ENCODE data around the gene OR14A16. TPM values are rescaled to one million over a fixed set of nuclear protein-coding genes. Genes with fewer than 3 reads are reported as not detected.

OR14A16 gene
- total RNA-seq, 1 donor from 2014 or later, result not detected

DNA sequence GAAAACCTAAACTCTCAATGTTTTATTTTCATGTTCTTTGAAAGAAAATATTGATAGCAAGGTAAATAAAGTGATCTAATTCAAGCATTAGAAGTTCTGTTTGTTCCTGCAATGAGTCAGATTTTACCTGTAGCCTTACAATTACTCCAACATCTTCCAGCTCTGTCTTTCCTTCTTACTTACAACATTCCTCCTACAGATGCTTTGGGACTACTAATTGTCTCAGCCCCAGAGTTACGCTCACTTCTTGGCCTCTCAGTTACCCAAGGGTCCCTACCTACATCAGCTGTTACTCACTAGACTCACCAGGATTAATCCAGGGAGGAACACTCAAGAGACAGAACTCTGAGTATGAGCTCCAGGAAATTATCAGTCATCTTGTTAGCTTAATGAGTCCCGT is 26.4 kb downstream of the OR14A16 start:
- no peak for DNase-seq (ENCODE audit: extremely low read depth, low read depth, low spot score)

GRCh38 chr1:247769603-247770002 is 54.3 kb downstream of the OR14A16 start:
- no peak for DNase-seq (ENCODE audit: extremely low read depth, low read depth, low spot score)

Other genes with a start within 250 kb of the OR14A16 start
- gene OR2G2, start 235.8 kb downstream of the OR14A16 start, total RNA-seq, result not detected in 2 replicates
- gene OR2G3, start 218.5 kb downstream of the OR14A16 start, total RNA-seq, result not detected in 2 replicates
- not detected in 2 replicates for gene OR13G1, start 144.4 kb downstream of the OR14A16 start, total RNA-seq
- gene OR6F1, start 107.5 kb downstream of the OR14A16 start, total RNA-seq, result not detected in 2 replicates
- gene OR14K1, start 85.5 kb downstream of the OR14A16 start, total RNA-seq, result not detected in 2 replicates
- not detected in 2 replicates for gene OR14A2, start 76.0 kb downstream of the OR14A16 start, total RNA-seq
- gene OR1C1, start 63.6 kb downstream of the OR14A16 start, total RNA-seq, result not detected in 2 replicates
- not detected in 2 replicates for gene OR11L1, start 17.8 kb upstream of the OR14A16 start, total RNA-seq
- 2.4 and 3.0 TPM in 2 replicates for gene TRIM58, start 33.1 kb upstream of the OR14A16 start, total RNA-seq
- 0.58 TPM in 1 of 2 replicates, not detected in the other for gene OR2W3, start 71.5 kb upstream of the OR14A16 start, total RNA-seq
- gene OR2T8, start 96.1 kb upstream of the OR14A16 start, total RNA-seq, result not detected in 2 replicates
- gene OR2AJ1, start 100.8 kb upstream of the OR14A16 start, total RNA-seq, result not detected in 2 replicates
- not detected in 2 replicates for gene OR2L8, start 124.7 kb upstream of the OR14A16 start, total RNA-seq
- not detected in 2 replicates for gene OR2AK2, start 141.1 kb upstream of the OR14A16 start, total RNA-seq
- not detected in 2 replicates for gene OR2L5, start 189.5 kb upstream of the OR14A16 start, total RNA-seq
- gene OR2L2, start 206.0 kb upstream of the OR14A16 start, total RNA-seq, result not detected in 2 replicates
- not detected in 2 replicates for gene OR2L3, start 222.7 kb upstream of the OR14A16 start, total RNA-seq

Measured in glomerular endothelial cell (primary cell).